ENCODE results near the gene COX7B2.

COX7B2 gene

DNA sequence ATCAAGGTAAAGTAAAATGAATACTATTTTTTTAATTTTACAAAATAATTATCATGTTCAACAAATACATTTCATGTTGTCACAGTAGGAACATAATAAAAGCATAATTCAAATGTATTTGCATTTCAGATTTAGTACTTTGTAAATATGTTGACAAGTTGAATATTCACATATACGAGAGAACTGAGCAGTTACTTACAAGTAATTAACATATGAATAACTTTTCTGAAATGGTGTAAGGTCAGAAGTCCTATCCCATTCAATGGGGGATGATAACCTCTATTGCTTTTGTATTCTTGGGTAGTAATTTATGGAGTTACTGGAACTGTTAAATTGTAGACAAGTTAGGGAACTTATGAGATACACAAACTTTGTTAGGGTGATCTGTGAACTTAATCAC is 191.1 kb downstream of the COX7B2 start:
- H3K4me3 ChIP-seq (ENCODE audit: low read length), result no peak overlapping the region
- TF ChIP-seq ZNF274 (IDR thresholded peaks at IDR 0.05; ENCODE audit: low read depth, low read length), result no peak

GRCh38 chr4:46715468-46715867 is 193.6 kb downstream of the COX7B2 start:
- no peak overlapping the region for H3K4me3 ChIP-seq (ENCODE audit: low read length)
- TF ChIP-seq ZNF274 (IDR thresholded peaks at IDR 0.05; ENCODE audit: low read depth, low read length), result no peak

DNA sequence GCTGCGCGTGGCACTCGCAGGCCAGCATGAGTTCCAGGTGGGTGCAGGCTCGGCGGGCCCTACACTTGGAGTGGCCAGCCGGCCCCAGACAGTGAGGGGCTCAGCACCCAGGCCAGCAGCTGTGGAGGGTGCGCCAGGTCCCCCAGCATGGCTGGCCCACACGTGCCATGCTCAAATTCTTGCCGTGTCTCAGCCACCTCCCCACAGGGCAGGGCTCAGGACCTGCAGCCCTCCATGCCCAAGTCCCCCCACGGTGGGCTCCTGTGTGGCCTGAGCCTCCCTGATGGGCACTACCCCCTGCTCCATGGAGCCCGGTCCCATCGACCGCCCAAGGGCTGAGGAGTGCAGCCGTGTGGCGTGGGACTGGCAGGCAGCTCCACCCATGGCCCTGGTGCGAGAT is 210.2 kb downstream of the COX7B2 start:
- no peak overlapping the region for H3K4me3 ChIP-seq (ENCODE audit: low read length)
- no peak for TF ChIP-seq ZNF274 (IDR thresholded peaks at IDR 0.05; ENCODE audit: low read depth, low read length)
